Stimulated activated naive B cell treated with anti-CD40 and anti-IgM and Interleukin-4, amounts not matched to agents 10 μg/mL and 1 μg/mL and 100 μg/mL, for 72 hours (primary cell): ENCODE measurements around the gene ATP4B.

Experiments used
- ATAC-seq, 2 donors: fragments of 150-1000 bp; cut with Tn5 transposase; replicated peaks; 2 replicates each; pipeline ENCODE4 v1.10.0; 2021; ENCODE audit warnings: moderate library complexity in 1 of 2
- DNase-seq: peaks from one replicate; pipeline ENCODE4 v3.0.0; 2021
- H3K27ac Mint-ChIP-seq: one replicate; pipeline ENCODE4 v1.8.0; 2022; ENCODE audit warnings: mild to moderate bottlenecking, mixed read lengths
- H3K27me3 Mint-ChIP-seq, 2 donors: one replicate each; pipeline ENCODE4 v1.8.0; 2022; ENCODE audit warnings: mixed read lengths in 2 of 2
- H3K36me3 Mint-ChIP-seq, 2 donors: one replicate each; pipeline ENCODE4 v1.8.0; 2022; ENCODE audit warnings: mixed read lengths in 2 of 2, mild to moderate bottlenecking in 1 of 2
- H3K4me1 Mint-ChIP-seq, 2 donors: one replicate each; pipeline ENCODE4 v1.8.0; 2022; ENCODE audit warnings: mixed read lengths in 2 of 2, mild to moderate bottlenecking in 1 of 2
- H3K4me3 Mint-ChIP-seq, 2 donors: one replicate each; pipeline ENCODE4 v1.8.0; 2022; ENCODE audit warnings: mild to moderate bottlenecking in 2 of 2, mixed read lengths in 2 of 2, moderate library complexity in 1 of 2
- H3K9me3 Mint-ChIP-seq, 2 donors: one replicate each; pipeline ENCODE4 v1.8.0; 2022; ENCODE audit warnings: mixed read lengths in 2 of 2, mild to moderate bottlenecking in 1 of 2

ATP4B gene

DNA sequence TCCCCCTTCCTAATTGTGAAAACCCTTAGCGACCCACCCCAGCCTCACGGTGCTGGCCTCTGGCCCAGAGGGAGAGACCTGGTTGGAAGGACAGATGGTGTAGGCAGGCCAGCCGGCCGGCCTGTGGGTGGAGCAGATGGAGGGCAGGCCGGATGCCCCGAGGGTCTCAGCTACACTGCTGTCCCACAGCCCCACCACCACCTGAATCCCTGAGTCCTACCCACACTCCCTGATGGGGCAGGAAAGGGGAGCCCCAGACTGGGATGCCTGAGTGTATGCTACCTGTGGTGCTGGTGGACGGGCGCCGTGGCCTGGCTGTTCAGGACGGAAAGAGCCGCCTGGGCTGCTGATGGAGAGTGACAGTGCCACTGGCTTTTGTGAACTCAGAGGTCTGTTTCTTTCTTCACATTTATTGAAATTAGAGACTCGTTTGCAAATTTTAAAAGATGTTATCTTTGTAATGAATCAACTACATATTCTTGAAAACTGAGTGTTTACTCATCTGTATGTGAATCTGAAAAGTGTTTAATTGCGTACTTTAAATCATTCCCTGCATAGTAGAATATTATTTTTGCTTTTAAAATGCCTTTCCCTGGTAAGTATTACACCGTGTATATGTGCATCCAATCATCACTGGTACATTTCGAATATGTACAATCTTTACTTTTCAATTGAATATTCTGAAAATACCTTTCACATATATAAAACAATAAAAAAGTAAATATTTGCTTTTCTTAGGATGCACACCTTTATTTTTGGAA is 37.8 kb downstream of the ATP4B start:
- H3K9me3 Mint-ChIP-seq, result no peaks in the 10 kb centered on the region
- peaks cover 42 to 66% of the 10 kb centered on the region in 2 donors for H3K36me3 Mint-ChIP-seq
- H3K27ac Mint-ChIP-seq, result no peak overlapping the region
- DNase-seq (no peak), ATAC-seq (no peak)
- H3K4me3 Mint-ChIP-seq, result no peak overlapping the region
- peaks cover 0 to 12% of the 10 kb centered on the region in 2 donors for H3K4me1 Mint-ChIP-seq
- no peaks in the 10 kb centered on the region for H3K27me3 Mint-ChIP-seq

- ATAC-seq, result no peak
- H3K27me3 Mint-ChIP-seq, result no peaks in the 10 kb centered on the region
- H3K4me3 Mint-ChIP-seq, result no peak overlapping the region
- peaks cover 0 to 12% of the 10 kb centered on the region in 2 donors for H3K4me1 Mint-ChIP-seq
- no peaks in the 10 kb centered on the region for H3K9me3 Mint-ChIP-seq
- DNase-seq, result no peak
- H3K27ac Mint-ChIP-seq, result no peak overlapping the region
- peaks cover 33 to 50% of the 10 kb centered on the region in 2 donors for H3K36me3 Mint-ChIP-seq
These were observed 39.5 kb downstream of the ATP4B start for GRCh38 chr13:113618455-113618854.

DNA sequence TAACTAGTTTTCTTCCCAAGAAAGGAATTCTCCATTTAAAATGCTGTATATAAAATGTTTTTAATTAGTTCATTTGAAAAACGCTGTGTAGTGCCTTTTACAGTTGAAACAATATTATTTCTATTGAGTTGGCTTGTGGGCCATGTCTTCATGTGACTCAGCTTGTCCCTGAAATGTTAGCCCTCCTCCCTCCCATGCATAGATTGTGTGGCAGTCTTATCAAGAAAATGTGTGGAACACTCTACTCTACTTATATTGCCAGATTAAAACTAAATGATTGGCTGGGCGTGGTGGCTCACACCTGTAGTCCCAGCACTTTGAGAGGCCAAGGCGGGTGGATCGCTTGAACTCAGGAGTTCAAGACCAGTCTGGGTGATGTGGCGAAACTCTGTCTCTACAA is 40.0 kb downstream of the ATP4B start:
- DNase-seq, result no peak
- H3K9me3 Mint-ChIP-seq, result no peaks in the 10 kb centered on the region
- H3K36me3 Mint-ChIP-seq, result peaks cover 31 to 46% of the 10 kb centered on the region in 2 donors
- H3K4me1 Mint-ChIP-seq, result peaks cover 0 to 12% of the 10 kb centered on the region in 2 donors
- H3K27me3 Mint-ChIP-seq, result no peaks in the 10 kb centered on the region
- no peak for ATAC-seq
- no peak overlapping the region for H3K4me3 Mint-ChIP-seq
- H3K27ac Mint-ChIP-seq, result no peak overlapping the region

DNA sequence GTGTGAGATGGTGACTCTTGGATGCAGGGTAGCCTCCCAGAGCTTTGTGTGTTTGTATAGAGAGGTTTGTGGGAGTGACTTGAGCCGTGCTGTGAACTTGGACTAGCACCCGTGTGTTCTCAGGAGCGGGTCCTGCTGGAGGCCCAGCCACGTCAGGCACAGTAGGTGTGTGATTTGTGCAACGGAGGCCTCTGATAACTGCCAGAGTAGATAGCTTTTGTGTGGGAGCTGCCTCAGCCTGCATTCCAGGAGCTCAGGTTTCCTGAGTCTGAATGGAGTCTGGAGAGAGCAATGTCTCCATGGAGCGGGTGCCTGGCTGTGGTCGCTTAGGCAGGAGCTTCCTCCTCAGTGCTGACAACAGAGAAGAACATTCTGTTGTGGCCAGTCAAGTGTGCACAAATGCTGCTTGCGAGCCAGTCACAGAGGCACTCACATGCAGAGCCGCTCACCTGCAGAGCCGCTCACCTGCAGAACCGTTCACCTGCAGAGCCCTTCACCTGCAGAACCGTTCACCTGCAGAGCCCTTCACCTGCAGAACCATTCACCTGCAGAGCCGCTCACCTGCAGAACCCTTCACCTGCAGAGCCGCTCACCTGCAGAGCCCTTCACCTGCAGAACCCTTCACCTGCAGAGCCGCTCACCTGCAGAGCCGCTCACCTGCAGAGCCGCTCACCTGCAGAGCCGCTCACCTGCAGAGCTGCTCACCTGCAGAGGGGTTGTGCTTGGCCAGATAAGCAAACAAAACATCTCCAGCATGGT is 40.8 kb downstream of the ATP4B start:
- Mint-ChIP-seq H3K4me1 (peaks cover 0 to 12% of the 10 kb centered on the region in 2 donors), H3K27ac (no peak overlapping the region), H3K4me3 (no peak overlapping the region), H3K9me3 (no peaks in the 10 kb centered on the region), H3K27me3 (no peaks in the 10 kb centered on the region), H3K36me3 (peaks cover 33 to 46% of the 10 kb centered on the region in 2 donors)
- no peak for DNase-seq
- no peak for ATAC-seq

DNA sequence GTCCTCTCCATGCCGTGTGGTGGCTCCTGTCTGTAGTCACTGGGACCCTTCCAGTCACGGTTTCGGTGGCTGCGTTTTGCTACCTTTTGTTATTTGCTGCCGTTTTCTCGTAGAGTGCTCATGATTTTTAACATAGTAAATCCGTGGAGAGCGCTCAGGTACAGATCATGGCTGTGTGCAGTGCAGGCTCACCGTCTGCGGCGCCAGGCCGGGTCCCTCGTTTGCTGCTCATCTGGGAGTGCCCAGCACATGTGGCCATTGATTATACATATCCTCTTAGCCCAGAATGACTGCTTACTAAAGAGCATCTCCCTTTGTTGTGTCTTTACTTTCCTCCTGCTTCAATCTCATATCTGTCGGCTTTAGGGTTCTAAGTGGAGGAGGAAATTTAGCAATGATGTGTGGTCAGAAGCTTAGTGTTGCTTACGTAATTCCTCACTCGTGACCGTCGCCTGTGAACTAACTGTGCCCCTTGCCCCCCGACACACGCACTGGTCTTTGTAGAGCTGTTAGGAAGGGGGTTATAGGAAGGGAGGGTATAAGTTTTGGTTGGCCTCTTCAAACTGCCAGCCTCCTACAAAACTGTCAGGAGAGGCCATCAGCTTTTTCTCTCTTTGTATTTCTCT is 41.6 kb downstream of the ATP4B start:
- ATAC-seq (no peak), DNase-seq (no peak)
- peaks cover 0 to 13% of the 10 kb centered on the region in 2 donors for H3K4me1 Mint-ChIP-seq
- H3K9me3 Mint-ChIP-seq, result no peaks in the 10 kb centered on the region
- no peak overlapping the region for H3K27ac Mint-ChIP-seq
- H3K36me3 Mint-ChIP-seq, result peaks cover 33 to 45% of the 10 kb centered on the region in 2 donors
- no peaks in the 10 kb centered on the region for H3K27me3 Mint-ChIP-seq
- no peak overlapping the region for H3K4me3 Mint-ChIP-seq

DNA sequence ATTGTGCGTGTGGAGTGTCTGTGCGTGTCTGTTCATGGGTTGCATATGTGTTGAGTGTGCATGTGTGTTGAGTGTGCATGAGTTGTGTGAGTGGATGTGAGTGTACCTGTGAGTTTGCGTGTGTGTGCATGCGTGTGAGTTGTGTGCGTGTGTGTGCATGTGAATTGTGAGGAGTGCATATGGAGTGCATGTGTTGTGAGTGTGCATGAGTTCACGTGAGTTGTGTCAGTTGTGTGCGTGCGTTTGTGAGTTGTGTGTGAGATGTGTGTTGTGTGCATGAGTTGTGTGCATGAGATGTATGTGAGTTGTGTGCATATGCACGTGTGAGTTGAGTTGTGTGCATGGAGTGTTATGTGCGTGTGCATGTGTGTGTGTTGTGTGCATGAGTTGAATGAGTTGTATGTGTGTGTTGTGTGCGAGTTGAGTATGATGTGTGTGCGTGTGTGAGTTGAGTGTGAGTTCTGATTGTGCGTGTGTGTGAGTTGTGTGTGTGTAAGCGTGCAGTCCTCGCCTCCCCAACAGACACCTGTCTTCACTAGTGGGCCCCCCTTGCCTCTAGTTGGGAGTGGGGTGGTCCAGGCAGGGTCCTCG is 44.1 kb downstream of the ATP4B start:
- ATAC-seq (no peak), DNase-seq (no peak)
- Mint-ChIP-seq H3K9me3 (no peaks in the 10 kb centered on the region), H3K36me3 (peaks cover 42 to 55% of the 10 kb centered on the region in 2 donors), H3K4me3 (no peak overlapping the region), H3K4me1 (peaks cover 3 to 17% of the 10 kb centered on the region in 2 donors), H3K27ac (no peak overlapping the region), H3K27me3 (no peaks in the 10 kb centered on the region)

- H3K4me1 Mint-ChIP-seq, result peaks cover 9 to 16% of the 10 kb centered on the region in 2 donors
- no peaks in the 10 kb centered on the region for H3K9me3 Mint-ChIP-seq
- no peak for DNase-seq
- no peaks in the 10 kb centered on the region for H3K27me3 Mint-ChIP-seq
- no peak overlapping the region for H3K27ac Mint-ChIP-seq
- peaks cover 45 to 57% of the 10 kb centered on the region in 2 donors for H3K36me3 Mint-ChIP-seq
- H3K4me3 Mint-ChIP-seq, result no peak overlapping the region
- no peak for ATAC-seq
These were observed 45.4 kb downstream of the ATP4B start for GRCh38 chr13:113612607-113613006.

- no peaks in the 10 kb centered on the region for H3K9me3 Mint-ChIP-seq
- peaks cover 46 to 59% of the 10 kb centered on the region in 2 donors for H3K36me3 Mint-ChIP-seq
- peaks cover 12 to 20% of the 10 kb centered on the region in 2 donors for H3K4me1 Mint-ChIP-seq
- H3K27ac Mint-ChIP-seq, result peak overlapping the region; percentile 22
- ATAC-seq (no peak), DNase-seq (no peak)
- no peaks in the 10 kb centered on the region for H3K27me3 Mint-ChIP-seq
- no peak overlapping the region for H3K4me3 Mint-ChIP-seq
These were observed 46.0 kb downstream of the ATP4B start for GRCh38 chr13:113611996-113612395.

DNA sequence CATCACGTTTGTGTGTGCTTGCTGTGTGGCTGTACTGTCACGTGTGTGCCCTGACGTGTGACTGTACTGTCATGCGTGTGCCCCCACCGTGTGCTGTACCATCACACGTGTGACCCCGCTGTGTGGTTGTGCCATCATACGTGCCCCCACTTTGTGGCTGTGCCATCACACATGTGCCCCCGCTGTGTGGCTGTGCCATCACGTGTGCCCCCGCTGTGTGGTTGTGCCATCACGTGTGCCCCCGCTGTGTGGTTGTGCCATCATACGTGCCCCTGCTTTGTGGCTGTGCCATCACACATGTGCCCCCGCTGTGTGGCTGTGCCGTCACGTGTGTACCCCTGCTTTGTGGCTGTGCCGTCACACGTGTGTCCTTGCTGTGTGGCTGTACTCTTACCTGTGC is 47.7 kb downstream of the ATP4B start:
- Mint-ChIP-seq H3K36me3 (peaks cover 45 to 52% of the 10 kb centered on the region in 2 donors), H3K27ac (peak overlapping the region; percentile 33), H3K4me3 (no peak overlapping the region), H3K27me3 (no peaks in the 10 kb centered on the region), H3K9me3 (no peaks in the 10 kb centered on the region), H3K4me1 (peaks cover 17 to 22% of the 10 kb centered on the region in 2 donors)
- DNase-seq (no peak), ATAC-seq (no peak)

DNA sequence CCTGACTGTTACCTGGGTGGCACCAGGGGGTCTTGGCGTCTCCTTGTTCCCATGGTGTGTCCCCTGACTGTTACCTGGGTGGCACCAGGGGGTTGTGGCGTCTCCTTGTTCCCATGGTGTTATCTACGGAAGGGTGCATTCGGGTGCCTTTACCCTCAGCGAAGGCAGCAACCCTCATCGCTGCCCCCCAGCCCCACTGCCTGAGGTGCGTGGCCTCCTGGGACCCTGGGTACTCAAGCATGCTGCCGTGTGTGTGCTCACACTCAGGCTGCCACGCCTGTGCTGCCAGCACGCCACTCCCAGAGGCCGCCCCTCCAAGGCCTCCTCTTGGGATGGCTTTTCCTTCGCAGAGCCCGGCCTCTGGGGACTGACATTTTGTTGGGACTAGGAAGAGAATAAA is 48.4 kb downstream of the ATP4B start:
- no peak for ATAC-seq
- DNase-seq, result no peak
- no peak overlapping the region for H3K4me3 Mint-ChIP-seq
- H3K9me3 Mint-ChIP-seq, result no peaks in the 10 kb centered on the region
- no peak overlapping the region for H3K27ac Mint-ChIP-seq
- H3K4me1 Mint-ChIP-seq, result peaks cover 22 to 28% of the 10 kb centered on the region in 2 donors
- H3K27me3 Mint-ChIP-seq, result no peaks in the 10 kb centered on the region
- H3K36me3 Mint-ChIP-seq, result peaks cover 49 to 55% of the 10 kb centered on the region in 2 donors

DNA sequence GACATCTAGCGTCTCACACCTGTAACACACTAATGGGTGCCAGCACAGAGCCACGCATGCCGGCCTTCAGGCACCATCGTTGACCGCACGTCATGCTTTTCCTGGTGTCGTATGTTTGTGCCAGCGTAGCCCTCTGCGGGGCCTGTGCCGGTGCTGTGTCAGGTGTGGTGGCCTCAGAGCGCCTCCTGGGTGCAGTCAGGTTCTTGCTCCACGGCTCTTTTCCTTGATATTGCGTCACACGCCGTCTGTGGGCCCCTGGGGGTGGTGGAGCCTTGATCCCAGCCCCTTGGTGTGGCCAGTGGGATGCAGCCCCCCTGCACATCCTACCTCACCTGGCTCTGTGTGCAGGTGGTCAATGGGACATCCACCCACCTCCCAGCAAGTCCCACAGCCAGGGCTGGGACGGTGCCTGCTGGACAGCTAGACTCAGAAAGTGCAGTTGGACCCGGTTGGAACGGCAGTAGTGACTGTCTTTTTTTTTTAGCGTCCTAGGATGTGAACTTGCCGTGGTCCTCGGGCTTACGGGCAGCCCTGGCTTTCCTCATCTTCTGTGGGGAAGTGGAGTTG is 48.9 kb downstream of the ATP4B start:
- no peaks in the 10 kb centered on the region for H3K9me3 Mint-ChIP-seq
- no peak overlapping the region for H3K27ac Mint-ChIP-seq
- DNase-seq, result no peak
- H3K4me3 Mint-ChIP-seq, result no peak overlapping the region
- H3K36me3 Mint-ChIP-seq, result peaks cover 49 to 57% of the 10 kb centered on the region in 2 donors
- H3K27me3 Mint-ChIP-seq, result no peaks in the 10 kb centered on the region
- no peak for ATAC-seq
- peaks cover 25 to 33% of the 10 kb centered on the region in 2 donors for H3K4me1 Mint-ChIP-seq

DNA sequence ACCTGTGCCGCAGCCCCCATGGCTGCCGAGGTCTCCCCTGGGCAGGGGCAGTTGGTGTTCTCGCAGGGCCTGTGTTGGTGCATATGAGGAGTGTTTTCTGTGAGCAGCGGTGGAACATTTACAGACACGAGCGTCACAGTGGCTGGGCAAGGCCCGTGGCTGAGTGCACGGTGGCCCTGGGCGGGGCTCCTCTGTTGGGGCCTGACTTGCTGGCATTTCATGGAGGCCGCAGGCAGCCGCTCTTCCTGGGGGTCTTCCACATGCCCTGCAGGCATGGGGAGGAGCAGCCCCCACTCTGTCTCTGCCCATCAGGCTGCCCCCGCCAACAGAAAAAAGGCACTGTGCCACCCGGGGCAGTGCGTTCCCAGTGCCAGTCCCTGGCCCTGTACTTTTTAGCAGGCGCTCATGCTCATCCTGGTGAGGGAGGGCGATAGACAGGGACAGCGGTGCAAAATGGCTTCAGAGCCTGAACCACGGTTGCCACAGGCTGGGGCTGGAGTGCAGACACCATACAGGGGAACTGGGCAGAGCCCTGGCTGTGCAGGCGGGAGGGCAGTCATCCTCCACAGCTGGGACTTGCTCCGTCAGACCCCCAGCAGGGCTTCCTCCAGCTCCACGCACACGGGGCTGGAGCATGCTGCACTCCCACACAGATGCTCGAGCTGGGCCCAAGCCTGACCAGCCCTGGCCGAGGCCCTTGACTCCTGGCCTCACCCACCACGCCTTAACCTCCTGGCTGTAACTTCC is 49.9 kb downstream of the ATP4B start:
- H3K27ac Mint-ChIP-seq, result no peak overlapping the region
- H3K9me3 Mint-ChIP-seq, result no peaks in the 10 kb centered on the region
- H3K36me3 Mint-ChIP-seq, result peaks cover 49 to 57% of the 10 kb centered on the region in 2 donors
- ATAC-seq (no peak), DNase-seq (no peak)
- peaks cover 25 to 43% of the 10 kb centered on the region in 2 donors for H3K4me1 Mint-ChIP-seq
- no peaks in the 10 kb centered on the region for H3K27me3 Mint-ChIP-seq
- no peak overlapping the region for H3K4me3 Mint-ChIP-seq

DNA sequence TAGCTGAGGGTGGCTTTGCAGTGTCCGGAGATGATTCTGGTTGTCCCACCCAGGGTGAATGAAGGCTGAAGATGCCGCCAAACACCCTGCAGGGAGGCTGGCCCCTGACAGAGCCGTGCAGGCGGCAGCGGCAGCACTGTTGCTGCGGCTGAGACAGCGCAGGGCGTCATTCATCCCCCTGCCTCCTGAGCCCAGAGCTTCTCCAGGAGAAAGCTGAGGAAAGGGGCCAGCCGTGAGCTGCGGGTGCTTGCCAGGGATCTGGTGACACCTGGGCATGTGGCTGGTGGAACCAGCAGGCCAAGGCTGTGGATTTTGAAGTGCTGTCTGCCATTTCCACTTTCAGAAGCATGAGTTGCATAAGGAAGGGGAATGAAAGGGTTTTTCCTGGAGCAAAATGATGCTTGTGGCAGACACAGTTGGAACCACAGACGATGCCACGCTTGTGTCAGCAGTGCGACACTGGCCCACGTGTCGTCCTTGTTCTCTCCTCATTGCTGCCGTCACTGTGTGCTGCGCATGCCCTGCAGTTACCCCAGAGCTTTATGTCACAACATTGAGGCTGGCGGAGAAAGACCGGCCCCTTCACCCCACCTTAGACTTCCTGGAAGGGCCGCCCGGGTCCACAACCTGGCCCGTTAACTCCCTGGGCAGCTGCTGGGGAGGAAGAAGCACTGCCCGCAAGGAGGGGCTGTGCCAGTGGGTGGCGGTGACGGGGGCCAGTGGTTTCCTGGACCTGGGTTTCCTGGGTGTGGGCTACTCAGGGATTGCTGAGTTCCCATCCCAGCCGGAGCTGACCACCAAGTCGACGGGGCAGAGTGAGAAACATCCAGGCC is 50.7 kb downstream of the ATP4B start:
- no peak for DNase-seq
- peaks cover 27 to 48% of the 10 kb centered on the region in 2 donors for H3K4me1 Mint-ChIP-seq
- no peaks in the 10 kb centered on the region for H3K9me3 Mint-ChIP-seq
- H3K27ac Mint-ChIP-seq, result no peak overlapping the region
- H3K4me3 Mint-ChIP-seq, result no peak overlapping the region
- no peak for ATAC-seq
- peaks cover 45 to 50% of the 10 kb centered on the region in 2 donors for H3K36me3 Mint-ChIP-seq
- no peaks in the 10 kb centered on the region for H3K27me3 Mint-ChIP-seq
